ENCODE results near the gene MARK1. TPM values are rescaled to one million over a fixed set of nuclear protein-coding genes. Genes with fewer than 3 reads are reported as not detected.

Gene MARK1
- total and polyA plus RNA-seq, 2 donors (not counting 1 experiment from before 2014, with no cell fraction given) = 0.99 to 1.1 TPM

GRCh38 chr1:220669005-220669404, 141.1 kb downstream of the MARK1 start:
- Histone ChIP-seq H3K79me2 (ENCODE audit: control insufficient read depth, insufficient read depth, low read length) (no peaks in the 10 kb centered on the region), H3K4me1 (ENCODE audit: control insufficient read depth, extremely low read depth, insufficient read depth, low read length) (no peaks in the 10 kb centered on the region), H4K20me1 (ENCODE audit: control insufficient read depth, extremely low read depth, insufficient read depth, low read length) (no peaks in the 10 kb centered on the region), H3K27me3 (ENCODE audit: control insufficient read depth, insufficient read depth, low read length) (no peaks in the 10 kb centered on the region), H3K27ac (ENCODE audit: insufficient read depth, low read length) (no peak overlapping the region), H3K9ac (ENCODE audit: insufficient read depth, low read length) (no peak overlapping the region), H3K4me3 (replicated peaks in 1 of 4; ENCODE audit: control extremely low read depth in 1 of 4, insufficient read depth in 1 of 4, low read depth in 3 of 4, low read length in 4 of 4) (no peak overlapping the region), H2AFZ (ENCODE audit: low read length) (no peak overlapping the region), H3K9me3 (ENCODE audit: control insufficient read depth, insufficient read depth, low read depth, low read length) (no peaks in the 10 kb centered on the region), H3K36me3 (ENCODE audit: control insufficient read depth, insufficient read depth, low read length) (no peaks in the 10 kb centered on the region), H3K4me2 (ENCODE audit: extremely low read depth, insufficient read depth, low read length) (no peak overlapping the region)
- no peak for DNase-seq (ENCODE audit: low read depth in 2 of 2)
- no peak for TF ChIP-seq EZH2 (IDR thresholded peaks at IDR 0.05; ENCODE audit: low read length, missing control alignments)
- TF ChIP-seq, protein P1, sequence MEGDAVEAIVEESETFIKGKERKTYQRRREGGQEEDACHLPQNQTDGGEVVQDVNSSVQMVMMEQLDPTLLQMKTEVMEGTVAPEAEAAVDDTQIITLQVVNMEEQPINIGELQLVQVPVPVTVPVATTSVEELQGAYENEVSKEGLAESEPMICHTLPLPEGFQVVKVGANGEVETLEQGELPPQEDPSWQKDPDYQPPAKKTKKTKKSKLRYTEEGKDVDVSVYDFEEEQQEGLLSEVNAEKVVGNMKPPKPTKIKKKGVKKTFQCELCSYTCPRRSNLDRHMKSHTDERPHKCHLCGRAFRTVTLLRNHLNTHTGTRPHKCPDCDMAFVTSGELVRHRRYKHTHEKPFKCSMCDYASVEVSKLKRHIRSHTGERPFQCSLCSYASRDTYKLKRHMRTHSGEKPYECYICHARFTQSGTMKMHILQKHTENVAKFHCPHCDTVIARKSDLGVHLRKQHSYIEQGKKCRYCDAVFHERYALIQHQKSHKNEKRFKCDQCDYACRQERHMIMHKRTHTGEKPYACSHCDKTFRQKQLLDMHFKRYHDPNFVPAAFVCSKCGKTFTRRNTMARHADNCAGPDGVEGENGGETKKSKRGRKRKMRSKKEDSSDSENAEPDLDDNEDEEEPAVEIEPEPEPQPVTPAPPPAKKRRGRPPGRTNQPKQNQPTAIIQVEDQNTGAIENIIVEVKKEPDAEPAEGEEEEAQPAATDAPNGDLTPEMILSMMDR (conservative IDR thresholded peaks at IDR 0.05 in 1 of 2, IDR thresholded peaks at IDR 0.05 in 1 of 2; ENCODE audit: low read depth in 1 of 2, low read length in 2 of 2) = no peak

DNA sequence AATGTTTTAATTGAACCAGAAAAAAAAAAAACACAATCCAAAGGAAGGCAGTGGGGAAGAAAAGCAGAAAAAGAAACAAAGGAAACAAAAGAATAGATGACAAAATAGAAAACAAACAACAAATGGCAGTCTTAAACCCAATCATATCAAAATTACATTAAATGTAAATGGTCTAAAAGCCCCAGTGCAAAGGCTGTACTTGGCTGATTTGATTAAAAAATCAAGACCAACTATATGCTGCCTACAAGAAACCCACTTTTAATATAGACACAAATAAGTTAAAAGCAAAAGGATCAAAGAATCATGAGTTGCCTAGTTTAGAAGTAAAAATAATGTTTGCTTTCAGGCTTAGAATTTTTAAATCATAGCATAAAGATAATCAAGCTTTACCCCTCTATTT, 142.4 kb downstream of the MARK1 start:
- Histone ChIP-seq H3K4me1 (ENCODE audit: control insufficient read depth, extremely low read depth, insufficient read depth, low read length) (no peaks in the 10 kb centered on the region), H2AFZ (ENCODE audit: low read length) (no peak overlapping the region), H3K36me3 (ENCODE audit: control insufficient read depth, insufficient read depth, low read length) (no peaks in the 10 kb centered on the region), H4K20me1 (ENCODE audit: control insufficient read depth, extremely low read depth, insufficient read depth, low read length) (no peaks in the 10 kb centered on the region), H3K9me3 (ENCODE audit: control insufficient read depth, insufficient read depth, low read depth, low read length) (no peaks in the 10 kb centered on the region), H3K4me2 (ENCODE audit: extremely low read depth, insufficient read depth, low read length) (no peak overlapping the region), H3K27ac (ENCODE audit: insufficient read depth, low read length) (no peak overlapping the region), H3K79me2 (ENCODE audit: control insufficient read depth, insufficient read depth, low read length) (no peaks in the 10 kb centered on the region), H3K27me3 (ENCODE audit: control insufficient read depth, insufficient read depth, low read length) (no peaks in the 10 kb centered on the region), H3K4me3 (replicated peaks in 1 of 4; ENCODE audit: control extremely low read depth in 1 of 4, insufficient read depth in 1 of 4, low read depth in 3 of 4, low read length in 4 of 4) (no peak overlapping the region), H3K9ac (ENCODE audit: insufficient read depth, low read length) (no peak overlapping the region)
- TF ChIP-seq EZH2 (IDR thresholded peaks at IDR 0.05; ENCODE audit: low read length, missing control alignments) = no peak
- DNase-seq (ENCODE audit: low read depth in 2 of 2) = no peak

DNA sequence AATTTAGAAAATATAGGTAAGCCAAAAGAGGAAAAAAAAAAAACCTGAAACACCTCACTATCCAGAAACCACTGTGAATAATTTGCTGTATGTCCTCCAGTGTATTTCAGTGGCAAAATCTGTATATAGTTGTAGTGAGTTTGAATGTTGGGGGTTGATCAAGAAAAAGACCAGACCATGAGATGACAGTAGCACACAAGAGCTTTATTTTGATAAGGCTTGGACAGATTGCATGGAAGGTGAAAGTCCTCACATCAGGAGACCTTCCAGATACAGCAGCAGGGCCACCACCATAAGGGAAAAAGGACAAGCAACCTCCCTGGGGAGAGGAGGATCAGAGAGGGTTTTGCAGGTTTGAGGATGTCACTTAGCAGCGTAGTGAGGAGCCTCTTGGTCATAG, 146.0 kb downstream of the MARK1 start:
- TF ChIP-seq, protein P1 (conservative IDR thresholded peaks at IDR 0.05 in 1 of 2, IDR thresholded peaks at IDR 0.05 in 1 of 2; ENCODE audit: low read depth in 1 of 2, low read length in 2 of 2) = no peak
- no peak for TF ChIP-seq EZH2 (IDR thresholded peaks at IDR 0.05; ENCODE audit: low read length, missing control alignments)
- no peaks in the 10 kb centered on the region for H3K27me3 ChIP-seq (ENCODE audit: control insufficient read depth, insufficient read depth, low read length)
- H3K4me3 ChIP-seq (replicated peaks in 1 of 4; ENCODE audit: control extremely low read depth in 1 of 4, insufficient read depth in 1 of 4, low read depth in 3 of 4, low read length in 4 of 4) = no peak overlapping the region
- no peaks in the 10 kb centered on the region for H4K20me1 ChIP-seq (ENCODE audit: control insufficient read depth, extremely low read depth, insufficient read depth, low read length)
- H3K4me1 ChIP-seq (ENCODE audit: control insufficient read depth, extremely low read depth, insufficient read depth, low read length) = no peaks in the 10 kb centered on the region
- no peaks in the 10 kb centered on the region for H3K9me3 ChIP-seq (ENCODE audit: control insufficient read depth, insufficient read depth, low read depth, low read length)
- H3K36me3 ChIP-seq (ENCODE audit: control insufficient read depth, insufficient read depth, low read length) = no peaks in the 10 kb centered on the region
- H3K27ac ChIP-seq (ENCODE audit: insufficient read depth, low read length) = no peak overlapping the region
- H2AFZ ChIP-seq (ENCODE audit: low read length) = no peak overlapping the region
- no peak for DNase-seq (ENCODE audit: low read depth in 2 of 2)
- no peak overlapping the region for H3K4me2 ChIP-seq (ENCODE audit: extremely low read depth, insufficient read depth, low read length)
- H3K79me2 ChIP-seq (ENCODE audit: control insufficient read depth, insufficient read depth, low read length) = no peaks in the 10 kb centered on the region
- no peak overlapping the region for H3K9ac ChIP-seq (ENCODE audit: insufficient read depth, low read length)
